NCI-H446 (cell line): ENCODE measurements around the gene UNK.
"Not testable (repeated sequence)": the region's sequence is repeated elsewhere in the genome, so short reads cannot be mapped to it uniquely, and the experiment has no call there.

Experiments
- DNase-seq, 2 experiments: peaks; one replicate each; lab custom pipeline; 2025; lab: John Stamatoyannopoulos, UW

Gene UNK

DNA sequence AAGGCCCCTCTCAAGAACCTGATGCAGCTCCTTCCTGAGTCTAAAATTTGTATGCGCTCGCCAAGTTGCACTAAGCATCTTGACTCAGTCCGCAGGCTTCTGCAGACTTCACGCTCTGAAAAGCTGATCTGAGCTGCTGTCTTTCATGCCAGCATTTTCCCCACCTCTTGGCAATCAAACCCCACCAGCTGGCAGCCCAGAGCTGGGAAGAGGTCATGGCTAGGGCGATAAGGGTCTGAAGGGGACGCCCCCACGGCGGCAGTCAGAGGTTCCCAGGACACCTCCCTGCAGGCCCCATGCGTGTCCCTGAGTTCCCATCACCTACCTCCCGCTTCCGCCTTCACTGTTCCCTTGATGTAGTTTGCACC, 64.7 kb downstream of the UNK start:
- peak; percentile 46 to 81 for DNase-seq

DNA sequence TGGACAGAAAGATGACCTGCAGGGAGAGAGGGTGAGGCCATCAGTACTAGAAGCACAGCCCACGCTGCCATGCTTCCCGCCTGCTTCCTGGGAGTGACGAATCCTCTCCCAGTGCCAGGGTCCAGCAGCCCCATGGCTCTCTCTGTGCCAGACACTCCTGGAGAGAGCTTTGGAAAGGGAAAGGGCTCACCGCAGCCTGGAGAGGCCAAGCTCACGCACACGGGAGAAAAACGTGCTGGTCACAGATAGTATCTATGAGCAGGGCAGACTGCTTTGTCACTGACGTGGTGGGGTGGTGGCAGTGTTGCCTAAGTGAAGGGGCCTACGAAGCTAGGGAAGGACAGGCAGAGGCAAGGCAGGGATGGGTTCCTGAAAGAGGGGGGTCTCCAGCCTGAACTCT, 65.1 kb downstream of the UNK start:
- DNase-seq, result peak in 1 of 2 experiments; percentile 38

DNA sequence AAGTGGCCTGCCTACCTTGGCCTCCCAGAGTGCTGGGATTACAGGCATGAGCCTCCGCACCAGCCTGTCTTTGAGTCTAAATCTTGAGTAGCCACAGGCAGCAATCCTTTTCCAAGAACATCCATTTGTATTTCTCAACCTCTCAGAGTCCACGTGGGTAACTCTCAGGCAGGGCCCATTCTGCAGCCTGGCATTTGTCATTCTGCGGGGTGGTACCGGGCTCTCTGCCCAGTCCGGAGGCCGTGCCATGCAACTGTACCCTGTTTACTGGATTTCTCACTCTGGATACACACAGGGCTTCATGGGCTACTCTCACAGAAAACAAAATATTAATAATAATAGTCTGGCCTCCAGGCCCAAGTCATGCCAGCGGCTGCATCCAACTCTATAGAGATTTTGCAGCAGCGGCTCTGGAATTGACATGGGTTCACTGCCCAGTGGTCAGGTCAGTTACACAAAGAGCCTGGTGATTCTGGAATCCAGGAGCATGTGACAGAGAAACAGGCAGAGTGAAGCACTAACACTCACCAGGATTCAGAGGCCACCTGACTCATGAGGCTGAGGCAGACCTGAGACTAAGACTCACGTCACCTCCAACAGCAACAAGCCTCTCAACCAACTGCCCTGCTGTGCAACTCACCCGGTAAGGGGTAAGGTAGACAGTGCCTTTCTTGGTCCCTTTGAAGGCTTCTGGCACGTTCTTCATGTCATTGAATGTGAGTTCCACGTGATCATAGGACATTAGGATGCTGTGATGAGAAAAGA, 66.5 kb downstream of the UNK start:
- DNase-seq, result no peak

DNA sequence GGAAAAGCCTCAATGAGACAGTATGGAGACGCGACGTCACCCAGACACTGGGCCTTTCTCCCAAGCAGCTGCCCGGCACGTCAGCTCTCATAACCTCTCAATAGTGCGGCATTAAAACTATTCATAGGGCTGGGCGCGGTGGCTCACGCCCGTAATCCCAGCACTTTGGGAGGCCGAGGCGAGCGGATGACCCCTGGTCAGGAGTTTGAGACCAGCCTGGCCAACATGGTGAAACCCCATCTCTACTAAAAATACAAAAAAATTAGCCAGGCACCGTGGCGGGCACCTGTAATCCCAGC, 67.0 kb downstream of the UNK start:
- not testable (repeated sequence) for DNase-seq

DNA sequence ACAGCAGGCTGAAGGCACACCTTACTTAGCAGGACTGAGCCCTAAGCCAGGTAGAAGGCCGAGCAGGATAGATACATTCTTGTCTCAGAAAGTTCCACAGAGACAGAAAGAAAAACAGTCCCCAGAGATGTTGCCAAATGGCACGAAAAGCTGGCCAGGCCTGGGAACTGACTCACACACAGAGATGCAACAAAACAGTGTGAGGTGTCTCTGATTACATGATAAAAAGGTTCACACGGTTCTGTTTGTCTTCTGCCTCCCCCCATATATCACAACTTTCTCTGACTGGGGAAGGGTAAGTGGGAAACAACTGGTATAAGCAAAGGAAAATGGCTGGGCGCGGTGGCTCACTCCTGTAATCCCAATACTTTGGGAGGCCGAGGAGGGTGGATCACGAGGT, 68.8 kb downstream of the UNK start:
- DNase-seq, result no peak

DNA sequence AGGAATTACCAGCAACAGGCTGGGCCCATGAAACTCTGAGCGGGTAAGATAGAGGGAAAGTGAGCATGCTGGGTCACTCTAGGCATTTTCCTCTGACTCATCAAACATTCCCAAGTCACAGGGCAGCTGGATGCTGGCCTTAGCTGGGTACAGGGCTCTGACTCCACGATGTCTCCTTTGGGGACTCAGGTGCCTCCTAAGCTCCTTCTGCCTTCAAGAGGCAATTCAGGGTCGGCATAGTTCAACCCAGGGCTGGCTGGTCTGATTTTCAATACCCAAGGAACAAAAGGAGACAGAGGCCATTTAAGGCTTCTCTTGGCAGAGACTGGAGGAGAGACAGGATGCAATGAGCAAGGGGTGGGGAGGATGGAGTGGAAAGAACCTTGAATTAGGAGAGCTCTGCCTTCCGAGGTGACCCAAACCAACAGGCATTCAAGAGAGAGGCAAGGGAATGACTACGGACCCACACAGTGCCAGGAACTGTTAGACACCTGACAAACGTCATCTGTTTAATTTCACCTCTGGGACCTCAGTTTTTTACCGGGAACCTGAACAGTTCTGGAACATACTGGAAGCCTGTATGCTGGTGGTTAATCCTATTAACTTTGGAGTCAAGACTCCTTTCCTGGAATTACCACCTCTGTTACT, 69.6 kb downstream of the UNK start:
- DNase-seq, result no peak

DNA sequence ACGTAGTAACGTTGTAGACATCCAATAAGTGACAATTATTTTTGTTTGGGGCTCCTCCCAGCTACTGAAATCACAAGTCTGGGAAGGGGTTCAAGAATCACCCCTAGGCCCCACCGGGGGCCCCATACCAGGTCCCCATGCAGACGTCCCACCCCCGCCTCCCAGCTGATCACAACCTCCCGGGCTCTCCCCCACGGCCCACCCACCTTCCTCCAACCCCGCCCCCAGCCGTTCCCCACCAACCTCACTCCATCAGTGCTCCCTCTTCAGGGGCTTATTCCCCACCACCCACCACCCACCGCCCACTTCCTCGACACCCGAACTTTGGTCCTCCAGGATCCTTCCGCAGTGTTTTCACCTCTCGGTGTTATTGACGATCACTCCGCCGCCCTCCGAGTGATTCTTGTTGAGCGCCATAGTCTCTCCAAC, 70.3 kb downstream of the UNK start:
- no peak for DNase-seq

DNA sequence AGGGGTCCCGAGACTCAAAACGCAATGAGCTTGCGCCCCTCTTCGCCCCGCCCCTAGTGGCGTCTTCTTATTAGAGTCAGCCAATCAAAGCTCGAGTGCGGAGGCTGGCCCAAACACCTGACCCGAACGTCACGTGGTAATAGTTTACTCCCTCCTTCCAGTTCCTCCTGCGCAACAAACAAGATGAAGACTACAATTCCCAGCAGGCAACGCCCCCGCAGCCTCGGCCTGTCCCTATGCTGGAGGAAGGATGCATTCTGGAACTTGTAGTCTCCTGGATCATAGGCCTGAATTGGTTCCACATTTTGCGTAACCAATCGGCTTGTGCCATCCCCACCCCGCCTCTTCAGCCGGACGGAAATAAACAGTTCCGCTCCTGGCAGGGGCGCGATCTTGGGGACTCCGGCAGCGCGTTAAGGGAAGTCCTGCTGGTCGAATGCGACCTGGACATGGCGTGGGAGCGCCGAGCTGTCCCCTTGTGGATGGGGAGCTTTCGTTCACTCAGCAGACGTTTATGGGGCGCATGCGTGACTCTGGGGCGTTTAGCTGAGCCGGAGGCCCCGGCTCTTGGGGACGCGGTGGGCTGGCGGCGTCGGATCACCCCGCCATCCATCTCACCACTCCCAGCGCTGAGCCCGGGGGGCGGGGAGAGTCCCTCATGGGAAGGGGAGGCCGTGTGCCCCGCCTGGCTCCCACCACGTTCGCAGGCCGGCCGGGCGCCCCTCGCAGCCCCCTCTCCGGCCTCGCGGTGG, 70.9 kb downstream of the UNK start, which contains the start of gene WBP2:
Gene WBP2, minus strand, starts transcription at position 26 of the 752 bp plus-strand sequence. CDS start 38 bp downstream, outside the sequence.
- DNase-seq, result peak; percentile 99 to 100

DNA sequence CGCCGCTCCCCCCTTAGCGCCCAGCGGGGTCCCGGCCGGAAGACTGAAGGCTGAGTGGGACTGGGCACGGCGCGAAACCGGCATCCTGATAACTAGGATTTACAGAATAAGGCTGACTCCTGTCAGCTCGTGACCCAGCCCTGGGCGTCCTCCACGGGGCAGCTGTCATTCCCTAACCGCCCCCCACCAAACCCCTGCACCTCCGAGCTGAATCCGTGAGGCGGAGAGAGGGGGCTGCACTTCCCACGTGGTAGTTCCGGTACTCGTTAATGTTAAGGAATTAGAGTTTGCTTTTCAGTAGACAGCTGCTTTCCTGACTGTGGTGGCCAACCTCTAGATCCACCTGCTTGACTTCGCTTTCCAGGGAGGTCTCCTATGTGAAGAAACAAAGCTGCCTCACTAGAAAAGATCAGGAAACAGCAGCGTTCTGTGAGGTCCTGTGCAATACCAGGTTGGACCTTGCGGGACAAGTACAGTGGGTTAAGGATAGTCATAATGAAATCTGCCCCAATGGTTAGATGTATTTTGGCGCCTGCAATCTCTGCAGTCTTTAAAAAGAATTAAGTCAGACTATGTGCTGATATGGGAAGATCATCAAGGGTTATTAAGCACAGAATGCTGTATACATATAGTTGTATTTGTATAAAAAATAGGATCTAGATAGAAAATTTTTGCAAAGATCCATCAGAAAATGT, 71.6 kb downstream of the UNK start:
- DNase-seq, result no peak

DNA sequence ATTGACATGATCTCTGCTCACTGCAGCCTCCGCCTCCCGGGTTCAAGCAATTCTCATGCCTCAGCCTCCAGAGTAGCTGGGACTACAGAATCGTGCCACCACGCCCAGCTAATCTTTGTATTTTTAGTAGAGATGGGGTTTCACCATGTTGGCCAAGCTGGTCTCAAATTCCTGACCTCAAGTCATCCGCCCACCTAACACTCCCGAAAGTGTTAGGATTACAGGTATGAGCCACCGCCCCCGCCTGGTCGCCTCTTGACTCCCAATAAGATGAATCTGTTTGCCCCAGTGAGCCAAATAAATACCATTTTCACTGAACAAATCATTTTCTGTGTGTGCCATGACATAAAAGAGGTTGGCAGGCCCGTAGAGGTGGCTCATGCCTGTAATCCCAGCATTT, 74.8 kb downstream of the UNK start:
- DNase-seq, result not testable (repeated sequence)

DNA sequence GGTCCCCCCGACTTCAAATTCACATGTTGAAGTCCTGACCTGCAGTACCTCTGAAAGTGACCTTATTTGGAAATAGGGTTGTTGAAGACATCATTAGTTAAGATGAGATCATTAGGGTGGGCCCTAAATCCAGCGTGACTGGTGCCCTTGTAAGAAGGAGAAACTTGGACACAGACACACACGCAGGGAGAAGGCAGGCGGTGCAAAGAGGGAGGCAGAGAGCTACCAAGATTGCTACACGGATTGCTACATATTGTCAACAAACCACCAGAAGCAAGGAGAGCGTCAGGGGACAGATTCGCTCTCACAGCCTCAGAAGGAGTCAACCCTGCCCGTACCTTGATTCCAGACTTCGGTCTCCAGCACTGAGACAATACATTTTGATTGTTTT, 77.3 kb downstream of the UNK start:
- DNase-seq, result no peak

DNA sequence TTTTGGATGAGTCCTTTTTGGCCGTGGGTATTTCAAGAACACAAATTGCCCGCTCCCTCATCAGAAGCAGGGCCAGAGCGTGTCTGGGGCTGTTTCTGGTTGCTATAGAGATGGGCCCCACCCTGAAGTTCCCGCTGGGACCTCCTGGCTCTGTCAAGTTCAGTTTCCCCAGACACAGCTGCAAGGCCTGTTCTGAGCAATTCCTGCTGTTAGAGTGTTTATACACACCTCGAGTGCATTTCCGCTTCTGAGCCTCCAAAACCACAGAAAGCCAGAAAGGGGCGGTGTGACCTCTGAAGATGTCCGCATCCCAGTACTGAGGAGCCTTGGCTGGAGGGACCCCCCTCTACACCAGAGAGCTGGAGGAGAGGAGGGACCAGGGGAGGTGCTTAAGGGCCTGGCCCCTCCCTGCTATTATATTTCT, 79.9 kb downstream of the UNK start:
- DNase-seq, result no peak

DNA sequence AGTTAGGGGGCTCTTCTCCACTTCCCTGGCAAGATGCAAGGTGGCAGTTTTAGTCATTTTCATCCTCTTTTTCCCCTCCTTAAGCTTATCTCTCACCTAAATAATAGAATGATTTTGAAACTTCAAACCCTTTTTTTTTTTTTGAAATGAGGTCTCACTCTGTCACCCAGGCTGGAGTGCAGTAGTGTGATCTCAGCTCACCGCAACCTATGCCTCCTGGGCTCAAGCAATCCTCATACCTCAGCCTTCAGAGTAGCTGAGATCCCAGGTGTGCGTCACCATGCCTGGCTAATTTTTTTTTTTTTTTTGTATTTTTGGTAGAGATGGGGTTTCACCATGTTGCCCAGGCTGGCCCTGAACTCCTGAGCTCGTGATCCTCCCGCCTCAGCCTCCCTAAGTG, 80.3 kb downstream of the UNK start:
- not testable (repeated sequence) for DNase-seq

DNA sequence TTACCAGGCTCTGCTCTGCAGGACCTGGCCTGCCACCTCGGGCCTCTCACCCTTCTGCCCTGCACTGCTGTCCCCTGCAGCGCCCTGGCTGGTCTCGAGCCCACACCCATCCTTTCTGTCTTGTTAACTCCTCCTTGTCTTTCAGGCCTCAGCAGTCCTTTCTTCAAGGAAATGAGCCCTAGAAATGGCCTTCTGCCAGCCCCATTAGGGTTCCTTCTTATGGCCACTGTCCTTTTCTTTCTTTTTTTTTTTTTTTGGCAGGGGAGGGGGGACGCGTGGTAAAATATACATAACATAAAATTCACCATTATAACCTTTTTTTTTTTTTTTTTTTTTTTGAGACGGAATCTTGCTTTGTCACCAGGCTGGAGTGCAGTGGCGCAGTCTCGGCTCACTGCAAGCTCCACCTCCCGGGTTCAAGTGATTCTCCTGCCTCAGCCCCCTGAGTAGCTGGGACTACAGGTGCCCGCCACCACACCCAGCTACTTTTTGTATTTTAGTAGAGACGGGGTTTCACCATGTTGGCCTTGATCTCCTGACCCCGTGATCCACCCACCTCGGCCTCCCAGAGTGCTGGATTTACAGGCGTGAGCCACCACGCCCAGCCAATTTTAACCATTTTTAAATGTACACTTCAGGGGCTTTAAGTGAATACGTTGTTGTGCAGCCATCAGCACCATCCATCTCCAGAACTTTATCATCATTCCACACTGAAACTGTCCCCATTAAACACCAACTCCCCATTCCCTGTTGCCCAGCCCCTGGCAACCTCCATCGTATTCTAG, 81.0 kb downstream of the UNK start:
- not testable (repeated sequence) for DNase-seq

DNA sequence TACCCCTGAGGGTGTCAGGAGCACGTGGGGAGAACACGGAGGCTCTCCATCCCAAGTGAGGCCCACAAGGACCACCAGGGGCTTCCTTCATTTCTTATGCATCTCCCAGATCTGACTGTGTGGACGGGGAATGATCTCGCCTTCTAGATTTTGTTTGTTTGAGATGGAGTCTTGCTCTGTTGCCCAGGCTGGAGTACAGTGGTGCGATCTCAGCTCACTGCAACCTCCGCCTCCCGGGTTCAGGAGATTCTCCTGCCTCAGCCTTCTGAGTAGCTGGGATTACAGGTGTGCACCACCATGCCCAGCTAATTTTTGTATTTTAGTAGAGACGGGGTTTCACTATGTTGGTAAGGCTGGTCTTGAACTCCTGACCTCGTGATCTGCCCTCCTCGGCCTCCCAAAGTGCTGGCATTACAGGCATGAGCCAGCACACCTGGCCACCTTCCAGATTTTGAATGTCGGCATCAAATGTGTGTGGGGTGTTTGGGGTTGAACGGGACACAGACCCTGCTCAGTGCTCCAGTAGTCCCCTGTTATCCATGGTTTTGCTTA, 84.2 kb downstream of the UNK start:
- DNase-seq, result not testable (repeated sequence)

DNA sequence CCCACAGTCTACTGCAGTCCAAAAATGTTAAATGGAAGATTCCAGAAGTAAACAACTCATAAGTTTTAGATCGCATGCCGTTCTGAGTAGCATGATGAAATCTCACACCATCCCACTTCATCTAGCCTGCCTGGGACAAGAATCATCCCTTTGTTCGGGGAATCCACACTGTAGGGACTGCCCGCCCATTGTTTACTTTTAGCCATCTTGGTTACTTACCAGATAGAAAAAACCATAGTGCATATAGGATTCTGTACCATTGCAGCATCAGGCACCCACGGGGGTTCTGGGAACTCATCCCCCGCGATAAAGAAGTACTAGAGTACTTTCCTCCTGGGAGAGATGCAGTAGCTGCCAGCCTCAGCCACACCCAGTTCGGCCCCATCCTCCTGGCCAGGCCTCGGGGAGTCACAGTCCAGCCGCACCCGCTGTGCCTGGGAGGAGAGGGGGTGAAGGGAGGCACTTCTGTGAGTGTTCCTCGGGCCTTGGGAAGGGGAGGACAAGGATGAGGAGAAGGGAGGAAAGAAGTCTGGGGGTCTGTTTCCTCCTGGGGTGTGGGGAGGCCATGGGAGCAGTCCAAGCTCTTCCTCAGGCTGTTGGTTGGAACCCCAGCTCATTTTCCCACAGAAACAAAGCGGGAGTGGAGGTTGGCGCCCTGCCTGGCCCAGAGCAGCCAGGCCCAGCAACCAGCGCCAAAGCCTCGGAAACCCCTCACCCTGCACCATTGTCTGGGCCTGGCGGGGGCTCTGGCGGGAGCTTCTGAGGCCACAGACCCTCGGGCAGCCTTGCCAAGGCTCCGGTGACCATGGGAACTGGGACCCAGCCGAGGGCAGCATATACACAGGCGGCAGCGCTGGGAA, 84.9 kb downstream of the UNK start:
- DNase-seq, result peak in 1 of 2 experiments; percentile 81

DNA sequence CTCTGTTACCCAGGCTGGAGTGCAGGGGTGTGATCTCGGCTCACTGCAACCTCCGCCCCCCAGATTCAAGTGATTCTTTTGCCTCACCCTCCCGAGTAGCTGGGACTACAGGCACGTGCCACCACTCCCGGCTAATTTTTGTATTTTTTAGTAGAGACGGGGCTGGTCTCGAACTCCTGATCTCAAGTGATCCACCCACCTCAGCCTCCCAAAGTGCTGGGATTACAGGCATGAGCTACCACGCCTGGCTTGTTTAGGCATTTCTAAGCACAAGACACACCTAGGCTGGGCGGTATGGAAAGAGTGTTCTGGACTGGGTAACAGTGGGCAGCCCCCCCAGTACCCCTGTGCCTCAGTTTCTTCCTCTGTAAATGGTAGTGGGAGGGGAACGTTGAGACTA, 85.6 kb downstream of the UNK start:
- DNase-seq, result not testable (repeated sequence)

DNA sequence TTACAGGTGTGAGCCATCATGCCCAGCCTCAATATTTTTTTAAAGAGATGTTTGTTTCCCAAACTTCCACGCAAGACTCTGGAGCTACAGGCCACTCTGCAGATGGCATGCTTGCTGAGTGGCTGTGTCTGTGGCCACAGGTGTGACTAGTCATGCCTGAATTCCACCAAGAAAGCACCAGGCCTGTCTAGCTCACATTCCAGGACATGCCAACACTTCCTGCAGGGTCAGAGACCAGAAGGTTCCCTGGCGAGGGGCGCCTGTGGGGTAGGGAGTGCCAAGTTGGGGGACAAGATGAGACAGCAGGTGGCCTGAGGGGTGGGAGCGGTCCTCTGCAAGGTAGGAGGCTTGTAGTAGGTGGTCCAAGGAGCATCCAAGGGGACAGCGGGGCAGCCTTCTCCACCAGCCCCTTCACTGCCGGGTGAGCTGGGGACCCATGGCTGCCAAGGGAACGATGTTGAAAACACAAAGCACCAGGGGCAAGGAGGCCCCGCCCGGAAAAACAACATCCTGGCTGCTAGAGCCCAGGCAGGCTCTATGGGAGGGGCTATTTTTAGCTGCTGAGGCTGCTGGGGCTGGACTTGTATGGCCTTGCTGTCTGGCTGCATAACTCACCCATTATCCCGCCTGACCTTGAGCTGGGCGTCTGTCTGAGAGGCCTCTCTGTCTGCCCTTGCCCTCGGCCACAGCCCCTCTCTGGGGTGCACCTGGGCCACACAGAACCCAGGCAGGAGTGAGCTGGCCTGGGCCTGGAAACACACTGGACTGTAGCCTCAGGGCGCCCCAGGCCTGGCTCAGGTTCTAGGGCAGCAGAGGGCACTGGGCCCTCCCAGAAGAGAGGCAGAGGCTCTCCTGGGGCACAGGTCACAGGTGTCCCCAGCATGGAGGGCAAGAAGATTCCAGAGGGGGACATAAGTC, 88.1 kb downstream of the UNK start:
- DNase-seq, result no peak
